ENCODE measurements around the gene RAI1.
"Not testable (repeated sequence)": the region's sequence is repeated elsewhere in the genome, so short reads cannot be mapped to it uniquely, and the experiment has no call there.

- TF ChIP-seq CTCF (conservative IDR thresholded peaks at IDR 0.05; ENCODE audit: low read length); EZH2phosphoT487 (IDR thresholded peaks at IDR 0.05; ENCODE audit: borderline replicate concordance, low read depth, low read length): not testable (repeated sequence)
These were observed 48.6 kb upstream of the RAI1 start for GRCh38 chr17:17632690-17633089.

Data from OCI-LY7 (cell line).